Ovary (tissue), 9 donors: ENCODE measurements around the gene SRSF9. TPM values are rescaled to one million over a fixed set of nuclear protein-coding genes. Genes with fewer than 3 reads are reported as not detected.

ENCODE experiments used
- DNase-seq, 5 donors: peaks; one replicate each; pipeline ENCODE4 v3.0.0-alpha.2; 2019 to 2020
- H3K27ac ChIP-seq, 2 donors: fragments of 200-600 bp; one replicate each; pipeline versions ENCODE4 v1.5.1 to v1.8.0; 2019 to 2022
- H3K27me3 ChIP-seq: fragments of 200-600 bp; one replicate; pipeline ENCODE4 v1.8.0; 2022
- H3K36me3 ChIP-seq: fragments of 200-600 bp; sonication (generic); one replicate; pipeline ENCODE4 v1.5.1; 2019
- H3K4me1 ChIP-seq: one replicate; pipeline ENCODE4 v1.8.1; 2013; ENCODE audit warnings: mild to moderate bottlenecking, moderate library complexity; ENCODE audit not compliant: insufficient read depth
- H3K4me3 ChIP-seq: fragments of 200-600 bp; sonication (generic); one replicate; pipeline ENCODE4 v1.5.1; 2017
- H3K9me3 ChIP-seq, 2 donors: fragments of 200-600 bp in 1 of 2; sonication (generic) in 1 of 2; one replicate each; pipeline versions ENCODE4 v1.5.1 to v1.8.1; 2013 to 2019; ENCODE audit warnings: mild to moderate bottlenecking in 1 of 2, moderate library complexity in 1 of 2
- CTCF ChIP-seq, 3 donors: fragments of 450-650 bp in 2 of 3; fragments of 200-600 bp in 1 of 3; IDR thresholded peaks; one replicate each; pipeline versions ENCODE4 v1.5.1 to v1.8.0; 2016 to 2022; ENCODE audit warnings: antibody characterized with exemption in 3 of 3, mild to moderate bottlenecking in 1 of 3
- EP300 ChIP-seq: sonication (generic); formaldehyde crosslinking; IDR thresholded peaks from one replicate; pipeline ENCODE4 v1.6.1; 2017; ENCODE audit warnings: antibody characterized with exemption
- POLR2A ChIP-seq: fragments of 450-650 bp; IDR thresholded peaks from one replicate; pipeline ENCODE4 v1.6.1; 2017; ENCODE audit warnings: antibody characterized with exemption, mild to moderate bottlenecking, moderate library complexity
- WGBS, 3 donors: extraction: QIAGEN DNeasy Blood & Tissue Kit in 1 of 3; methylation state at CpG; one replicate each; pipeline versions ENCODE4 v1.1.5 to v1.1.7; 2013 to 2017; 5-methylcytosine and 5-hydroxymethylcytosine counted together
- intact Hi-C, 4 donors: fragments of 100-400 bp; cut with DNase I; formaldehyde crosslinking; loops; one replicate each; pipeline versions ENCODE4 v1.11.0 to v1.15.1; 2022 to 2023
- polyA plus RNA-seq, 2 donors: library from polyadenylated mRNA; stranded (reverse); fragments of 200-250 nt in 1 of 2; fragments of 350-450 nt in 1 of 2; fragmentation: Illumina TruSeq in 1 of 2; extraction: RNeasy Lipid Tissue Mini Kit (QIAGEN cat#74804) in 1 of 2; gene quantifications; one replicate each; pipeline ENCODE4 v1.2.3, GENCODE V29; 2013 to 2014
- total RNA-seq, 7 donors: library from RNA; depleted of rRNA in 2 of 7; stranded (reverse); fragments of >200 nt in 2 of 7; fragmentation: NEBNext Ultra II Directional in 3 of 7; extraction: Animal tissue kit (Norgen Biotek cat#: 25700) in 3 of 7; gene quantifications; one replicate each; pipeline versions ENCODE4 v1.1.0 to v1.2.4, GENCODE V29; 2016 to 2023
- donor health status: DM: no; HTN: no; CAD: no; lungs with moderate emphysema.
- donor health status: DM: no; HTN: no; CAD: no.
- donor health status: Bipolar disorder and iron deficiency.
- donor health status: DM: yes; HTN: yes; CAD: no.
- donor health status: DM: no; HTN: no; CAD: no.
- donor health status: DM: yes; HTN: yes; CAD: no.

The SRSF9 gene
- total and polyA plus RNA-seq, 9 donors: 53.8 to 141 (median 124) TPM

DNA sequence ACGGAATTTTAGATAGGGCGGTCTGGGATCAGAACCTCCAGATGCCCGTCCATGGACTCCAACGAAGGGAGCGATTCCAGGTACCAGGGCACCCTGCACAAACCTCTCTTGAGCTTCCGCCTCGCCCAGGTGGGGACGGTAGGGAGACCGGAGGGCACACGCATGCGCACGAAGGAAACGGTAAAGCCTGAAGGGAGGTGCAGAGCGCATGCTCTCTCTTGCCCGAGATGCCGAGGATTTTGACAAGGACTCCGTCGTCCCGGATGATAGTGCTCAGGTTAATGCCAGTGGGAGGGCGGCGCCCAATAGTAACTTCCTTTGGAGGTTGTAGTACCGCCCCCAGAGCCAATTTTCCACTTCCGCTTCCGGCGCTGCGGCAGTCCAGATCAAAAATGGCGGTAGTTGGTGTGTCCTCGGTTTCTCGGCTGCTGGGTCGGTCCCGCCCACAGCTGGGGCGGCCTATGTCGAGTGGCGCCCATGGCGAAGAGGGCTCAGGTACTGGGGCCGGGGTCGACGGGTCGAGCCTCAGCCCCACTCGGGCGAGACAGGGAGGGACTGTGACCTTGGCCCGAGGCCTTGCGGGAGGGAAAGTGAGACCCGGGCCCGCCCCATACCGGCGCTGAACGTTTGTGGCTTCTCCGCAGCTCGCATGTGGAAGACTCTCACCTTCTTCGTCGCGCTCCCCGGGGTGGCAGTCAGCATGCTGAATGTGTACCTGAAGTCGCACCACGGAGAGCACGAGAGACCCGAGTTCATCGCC is 31.6 kb downstream of the SRSF9 start, which contains the start of gene COX6A1:
Gene COX6A1 (plus strand): TSS at position 379 of the 760 bp plus-strand sequence. CDS start 14 bp downstream, at position 393.
- H3K4me1 ChIP-seq: peaks cover 1% of the 10 kb centered on the region
- H3K27ac ChIP-seq: peak within 1 kb of the TSS in 1 of 2 donors; percentile 64
- peak within 1 kb of the TSS; percentile 88 for H3K4me3 ChIP-seq
- H3K27me3 ChIP-seq: no peaks in the 10 kb centered on the region
- intact Hi-C loops: no loop called here
- TF ChIP-seq POLR2A: peak; percentile 25
- no peak for TF ChIP-seq EP300
- no peak for TF ChIP-seq CTCF (IDR thresholded peaks at IDR 0.05)
- H3K36me3 ChIP-seq: no peaks in the 10 kb centered on the region
- WGBS, 3 donors: 0 to 1% (median 0%) methylated on average over 52 to 59 of the region's 59 CpGs
- peak; percentile 91 to 94 (median 92) for DNase-seq
- H3K9me3 ChIP-seq: no peaks in the 10 kb centered on the region

DNA sequence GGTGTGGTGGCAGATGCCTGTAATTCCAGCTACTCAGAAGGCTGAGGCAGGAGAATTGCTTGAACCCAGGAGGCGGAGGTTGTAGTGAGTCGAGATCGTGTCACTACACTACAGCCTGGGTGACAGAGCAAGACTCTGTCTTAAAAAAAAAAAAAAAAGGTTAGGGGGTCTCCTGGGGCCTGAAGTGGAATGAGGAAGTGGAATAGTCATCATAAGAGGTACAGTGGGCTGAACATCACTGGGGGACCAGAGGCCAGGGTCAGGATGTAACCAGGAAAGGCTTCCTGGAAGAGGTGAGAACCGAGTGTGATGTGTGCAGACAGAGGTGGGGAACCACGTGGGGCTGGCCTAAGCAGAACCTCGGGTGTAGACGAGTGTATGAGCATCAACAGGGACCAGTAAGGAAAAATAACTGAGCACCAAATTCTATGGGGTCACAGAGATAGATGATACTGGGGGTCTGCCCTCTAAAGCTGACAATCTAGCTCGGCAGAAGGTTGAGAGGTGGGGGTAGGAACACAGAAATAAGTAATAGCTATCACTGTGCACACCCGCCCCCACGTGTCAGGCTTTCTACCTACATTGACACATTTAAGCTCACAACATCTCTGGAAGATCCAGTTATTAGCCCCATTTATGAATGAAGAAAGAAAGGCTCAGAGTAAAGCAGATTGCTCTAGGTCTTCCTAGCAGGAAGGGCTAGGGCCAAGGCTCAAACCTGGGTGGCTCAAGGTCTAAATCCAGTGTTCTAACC is 36.6 kb downstream of the SRSF9 start:
- Histone ChIP-seq H3K27me3 (no peaks in the 10 kb centered on the region), H3K36me3 (no peaks in the 10 kb centered on the region), H3K27ac (no peak overlapping the region), H3K4me3 (no peak overlapping the region), H3K4me1 (no peaks in the 10 kb centered on the region), H3K9me3 (no peaks in the 10 kb centered on the region)
- TF ChIP-seq CTCF (IDR thresholded peaks at IDR 0.05): no peak
- no peak for TF ChIP-seq EP300
- no peak for TF ChIP-seq POLR2A
- intact Hi-C loops: loop anchor here in 2 of 4 donors (5.0 kb wide), 2 partner anchors 76 to 106 kb away; partner anchors contain the start of gene PLA2G1B (in 1 of the 2)
- 48 to 54% (median 49%) methylated on average over 10 of the region's 10 CpGs for WGBS, 3 donors
- no peak for DNase-seq

DNA sequence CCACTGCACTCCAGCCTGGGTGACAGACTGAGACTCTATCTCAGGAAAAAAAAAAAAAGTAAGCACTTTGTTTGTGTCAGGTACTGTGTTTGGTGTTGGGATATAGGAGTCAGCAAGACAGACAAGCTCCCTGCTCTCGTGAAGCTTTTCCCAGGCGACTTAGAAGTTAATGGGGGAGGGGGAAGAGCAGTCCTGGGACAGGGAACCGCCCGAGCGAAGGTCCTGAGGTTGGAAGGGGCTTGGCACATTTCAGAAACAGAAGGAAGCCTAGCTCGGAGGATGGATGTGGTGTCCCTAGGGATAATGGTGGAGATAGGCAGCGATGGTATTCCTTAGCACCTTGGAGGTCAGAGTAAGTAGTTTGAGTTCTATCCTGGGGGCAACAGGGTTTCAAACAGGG is 40.2 kb downstream of the SRSF9 start:
- intact Hi-C loops: loop anchor here in 1 of 4 donors (5.0 kb wide), 1 partner anchor 72 kb away; no protein-coding TSS in a partner anchor

More for the DNA sequence above, 40.2 kb downstream of the SRSF9 start:
- Histone ChIP-seq H3K4me1 (no peaks in the 10 kb centered on the region), H3K27me3 (no peaks in the 10 kb centered on the region), H3K36me3 (no peaks in the 10 kb centered on the region), H3K4me3 (no peak overlapping the region), H3K9me3 (no peaks in the 10 kb centered on the region), H3K27ac (no peak overlapping the region)
- TF ChIP-seq POLR2A (no peak), CTCF (IDR thresholded peaks at IDR 0.05) (no peak), EP300 (no peak)
- DNase-seq: no peak
- WGBS, 3 donors: 62 to 68% (median 63%) methylated on average over 7 of the region's 7 CpGs
